Frontal cortex (tissue), 4 donors: Measurements from ENCODE around the gene THSD7A. TPM values are rescaled to one million over a fixed set of nuclear protein-coding genes. Genes with fewer than 3 reads are reported as not detected.

Experiments used
- DNase-seq, 2 donors: peaks; one replicate each; pipeline ENCODE4 v3.0.0; 2012; ENCODE audit warnings: low spot score in 2 of 2
- FAIRE-seq: peaks from 2 replicates; lab custom pipeline; 2012; peaks lifted over from hg19 to GRCh38; lab: Jason Lieb, UNC
- total RNA-seq: library from RNA; depleted of rRNA; stranded (reverse); fragments of >200 nt; gene quantifications from one replicate; pipeline ENCODE4 v1.2.3, GENCODE V29; 2014
- donor health status: control.
- donor health status: control.
- donor health status: control.

THSD7A gene
- total RNA-seq, 1 donor from 2014 or later: 34.6 TPM

DNA sequence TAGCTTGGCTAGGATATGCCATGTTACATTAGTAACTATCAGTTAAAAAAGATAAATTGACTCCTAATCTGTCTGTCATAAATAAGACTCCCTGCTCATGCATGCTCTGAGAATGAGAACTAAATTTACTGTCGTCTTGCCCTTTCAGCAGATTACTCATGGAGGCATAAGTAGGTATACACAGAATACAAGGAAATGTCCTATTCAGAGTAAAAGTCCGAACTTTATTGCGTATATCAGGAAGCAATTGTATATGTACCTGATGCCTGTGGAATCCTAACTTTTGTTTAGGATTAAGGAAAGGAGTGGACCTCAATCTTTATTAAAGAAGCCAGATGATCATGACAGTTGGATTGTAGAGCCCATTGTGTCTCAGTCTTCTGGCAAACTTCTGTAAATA is 118.6 kb downstream of the THSD7A start:
- FAIRE-seq (no peak), DNase-seq (no peak)

DNA sequence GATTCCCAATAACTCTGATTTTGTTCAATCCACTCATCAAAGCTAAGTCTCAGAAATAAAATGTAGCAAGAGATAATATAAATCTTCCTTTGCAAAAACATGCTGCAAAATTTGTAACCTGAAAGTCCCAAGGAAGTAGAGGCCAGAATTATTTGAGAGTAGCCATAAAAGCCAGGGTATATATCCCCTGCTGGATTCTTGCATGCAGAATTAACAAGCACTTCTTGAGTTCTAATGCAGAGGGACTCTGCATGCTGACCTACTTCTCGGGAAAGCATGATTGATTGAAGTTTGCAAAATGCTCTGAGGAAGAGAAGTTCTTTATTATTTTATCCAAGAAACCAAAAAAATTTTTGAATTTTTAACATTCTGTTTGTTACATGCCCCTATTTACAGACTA is 121.6 kb downstream of the THSD7A start:
- no peak for FAIRE-seq
- no peak for DNase-seq

DNA sequence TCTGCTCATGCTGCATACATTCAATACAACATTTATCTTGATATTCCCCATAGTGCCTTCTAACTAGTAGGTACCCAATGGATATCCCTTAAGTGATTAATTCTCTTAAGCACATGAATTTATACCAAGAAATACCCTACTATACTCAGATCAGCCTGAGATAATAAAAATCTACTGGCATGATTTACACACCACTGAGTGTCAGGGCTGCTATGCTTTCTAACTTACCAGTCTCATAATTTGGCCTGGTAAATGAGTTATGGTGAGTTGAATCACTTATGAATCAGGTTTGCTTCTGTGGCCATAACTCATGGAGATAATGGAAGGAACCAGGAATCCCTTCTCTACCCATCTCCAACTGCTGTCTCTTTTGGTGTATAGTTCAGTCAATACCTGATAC is 122.8 kb downstream of the THSD7A start:
- FAIRE-seq: no peak
- no peak for DNase-seq

DNA sequence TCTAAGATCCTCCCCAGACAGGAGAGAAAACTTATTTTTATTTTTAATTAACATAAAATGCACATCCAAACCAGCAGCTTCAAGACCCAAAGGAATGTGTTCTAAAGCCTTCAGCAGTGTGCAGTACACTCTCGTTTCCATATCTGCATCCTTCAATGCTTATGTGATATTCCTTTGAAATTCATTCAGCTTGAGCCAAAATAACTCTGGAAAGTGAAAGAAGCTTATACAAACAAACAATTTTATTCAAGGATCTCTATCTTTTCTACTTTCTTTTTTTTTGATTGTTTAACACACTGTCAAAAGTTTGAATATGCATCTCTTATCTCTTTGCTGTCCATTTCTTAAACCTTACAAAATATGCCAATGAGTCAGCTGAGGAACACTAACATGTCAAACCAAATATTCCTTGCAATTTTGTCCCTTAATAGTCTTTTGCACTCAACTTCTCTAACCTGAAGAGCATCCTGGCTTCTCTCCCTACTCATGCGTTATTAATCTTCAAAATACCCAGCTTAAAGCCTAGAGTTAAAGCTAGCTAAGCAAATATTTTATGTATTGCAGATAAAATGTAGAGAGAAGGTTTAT is 124.3 kb downstream of the THSD7A start:
- no peak for DNase-seq
- FAIRE-seq: no peak

DNA sequence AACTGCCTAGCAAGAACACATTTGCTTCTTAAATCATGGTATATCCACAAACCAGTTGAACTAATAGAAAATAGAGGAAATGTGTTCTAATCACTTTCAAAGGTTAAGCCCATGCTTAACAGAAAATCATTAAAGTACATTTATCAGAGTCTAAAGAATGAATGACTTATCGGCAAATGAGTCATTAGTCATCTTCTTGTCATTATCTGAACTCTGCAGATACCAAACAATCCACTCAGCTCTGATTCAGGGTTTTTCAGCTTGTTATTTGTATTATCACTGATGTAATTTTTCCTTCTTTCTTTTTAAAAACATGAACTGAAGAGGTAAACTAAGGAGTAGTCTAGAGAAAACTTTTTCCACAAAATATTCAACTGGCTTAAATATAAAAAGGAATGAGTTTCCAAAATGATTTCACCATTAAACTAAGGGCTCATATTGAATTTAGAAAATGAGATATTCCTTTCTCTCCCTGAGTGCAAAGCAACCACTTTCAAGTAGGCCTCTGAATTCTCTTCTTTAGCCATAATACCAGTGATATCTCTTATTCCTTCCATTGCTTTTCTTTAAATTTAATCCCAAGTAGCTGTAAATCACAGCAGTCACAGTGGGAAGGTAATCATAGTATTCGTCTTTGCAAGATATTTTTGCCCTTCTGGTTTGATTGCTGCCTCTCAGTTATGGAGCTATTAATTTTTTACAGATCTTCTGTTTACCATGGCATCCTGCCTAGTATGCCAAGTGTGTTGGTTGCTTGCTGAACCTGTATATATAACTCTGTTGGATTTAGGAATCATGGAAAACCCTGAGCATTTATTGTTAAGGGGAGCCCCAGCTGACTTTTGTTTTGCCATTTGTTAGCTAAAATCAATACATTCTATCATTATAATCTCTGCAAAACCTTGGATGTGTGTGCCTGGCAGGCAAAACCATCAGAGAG is 125.1 kb downstream of the THSD7A start:
- DNase-seq (no peak), FAIRE-seq (no peak)

DNA sequence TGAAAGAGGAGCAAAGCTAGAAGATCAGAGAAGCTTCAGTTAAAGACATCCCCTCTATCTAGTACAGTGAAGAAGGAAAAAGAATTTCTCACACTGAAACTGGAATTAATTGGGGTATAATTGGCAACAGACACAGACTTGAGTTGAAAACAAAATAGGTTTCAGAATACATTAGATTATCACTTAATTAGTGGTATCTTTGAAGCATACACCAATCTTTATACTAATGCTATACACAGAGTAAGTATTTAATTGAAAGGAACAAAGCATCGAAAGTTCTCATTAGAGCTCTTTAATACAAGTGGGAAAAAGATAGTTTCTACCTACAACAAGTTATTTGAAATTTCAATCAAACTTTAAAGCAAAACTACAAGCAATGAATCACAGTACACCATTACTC is 128.2 kb downstream of the THSD7A start:
- DNase-seq (no peak), FAIRE-seq (no peak)

DNA sequence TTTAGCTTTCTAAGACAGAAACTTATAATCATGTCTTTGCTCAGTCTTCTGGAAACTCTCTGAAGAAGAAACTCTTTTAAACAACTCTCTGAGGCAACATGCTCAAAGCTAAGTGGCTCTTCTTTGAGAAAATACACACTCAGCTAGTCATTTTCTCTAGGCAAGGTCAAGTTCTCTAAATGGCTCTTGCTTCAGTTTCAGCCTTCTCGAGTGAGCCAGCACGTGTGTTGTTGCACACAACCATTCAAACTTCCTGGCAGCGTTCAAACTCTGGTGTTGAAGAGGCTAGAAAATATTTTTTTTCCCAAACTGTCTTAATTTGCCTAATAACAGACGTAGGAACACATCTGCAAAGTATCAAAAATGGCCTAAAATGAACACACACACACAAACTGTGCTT is 129.1 kb downstream of the THSD7A start:
- FAIRE-seq: no peak
- DNase-seq: no peak

DNA sequence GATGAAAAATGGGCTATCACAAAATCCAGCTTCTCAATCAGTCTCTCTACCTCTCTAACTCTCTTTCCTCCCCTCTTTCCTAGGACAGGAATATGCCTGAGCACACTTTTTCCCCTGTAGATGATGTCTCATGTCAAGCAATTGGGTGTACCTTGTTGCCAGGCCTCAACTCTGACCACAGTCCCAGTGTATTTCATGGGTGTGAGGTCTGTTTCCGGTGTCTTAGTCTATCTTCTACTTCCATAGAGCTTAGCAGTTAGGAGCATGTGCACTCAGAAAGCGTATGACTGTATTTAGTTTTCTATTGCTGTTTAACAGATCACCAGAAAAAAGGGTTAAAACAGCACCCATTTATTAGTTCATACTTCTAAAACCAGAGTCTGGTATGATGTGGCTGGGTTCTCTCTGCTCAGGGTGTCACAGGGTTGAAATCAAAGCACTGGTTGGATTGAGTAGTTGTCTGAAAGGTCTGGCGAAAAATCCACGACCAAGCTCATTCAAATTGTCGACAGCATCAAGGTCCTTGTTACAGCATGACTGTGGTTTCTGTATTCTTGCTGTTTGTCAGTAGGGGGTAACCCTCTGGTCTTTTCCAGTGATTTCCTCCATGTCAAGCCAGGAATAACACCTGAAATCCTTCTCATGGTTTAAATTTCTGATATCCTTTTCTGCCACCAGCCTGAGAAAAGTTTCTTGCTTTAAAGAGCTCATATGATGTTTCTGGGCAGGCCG is 130.0 kb downstream of the THSD7A start:
- FAIRE-seq: no peak

DNA sequence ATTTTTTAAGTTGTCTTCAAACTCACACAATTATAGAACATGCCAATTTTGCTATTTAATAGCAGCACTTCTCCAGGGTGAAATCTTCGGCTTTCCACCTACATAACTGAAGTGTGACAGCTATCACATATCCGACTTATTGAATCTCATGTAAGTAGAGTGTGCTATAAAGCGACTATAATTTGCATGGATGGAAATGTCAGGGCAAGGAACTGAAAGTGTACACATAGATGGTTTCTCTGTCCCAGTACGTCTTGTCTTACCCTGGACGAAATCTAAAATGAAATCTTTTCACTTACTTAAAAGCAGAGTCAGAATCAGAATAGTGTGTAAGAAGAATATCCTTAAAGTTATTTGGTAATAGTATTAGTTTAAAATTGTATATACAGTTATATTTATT is 132.3 kb downstream of the THSD7A start:
- FAIRE-seq (no peak), DNase-seq (no peak)

More for the DNA sequence above, 130.0 kb downstream of the THSD7A start:
- DNase-seq: no peak

DNA sequence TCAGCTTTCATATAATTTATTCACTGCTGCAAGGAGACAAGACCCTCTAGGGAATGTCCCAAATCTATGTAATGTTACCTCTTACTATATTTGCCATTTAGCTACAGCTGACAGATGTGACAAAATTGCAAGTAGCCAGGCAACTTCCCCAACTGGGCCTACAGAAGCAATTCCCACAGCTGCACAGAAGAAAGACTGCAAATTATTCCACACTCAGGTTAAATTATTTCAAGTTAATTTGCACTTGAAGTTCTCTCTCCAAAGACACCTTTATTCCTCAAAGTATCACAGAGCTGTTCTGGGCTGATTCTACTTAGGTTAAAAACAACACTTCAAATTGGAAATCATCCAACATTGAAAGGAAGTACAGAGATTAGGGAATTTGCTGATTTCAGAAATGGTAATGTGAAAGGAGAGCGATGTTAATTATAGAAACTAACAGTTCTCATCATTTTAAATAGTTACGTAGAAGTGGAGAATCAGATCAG is 133.6 kb downstream of the THSD7A start:
- no peak for DNase-seq
- no peak for FAIRE-seq

DNA sequence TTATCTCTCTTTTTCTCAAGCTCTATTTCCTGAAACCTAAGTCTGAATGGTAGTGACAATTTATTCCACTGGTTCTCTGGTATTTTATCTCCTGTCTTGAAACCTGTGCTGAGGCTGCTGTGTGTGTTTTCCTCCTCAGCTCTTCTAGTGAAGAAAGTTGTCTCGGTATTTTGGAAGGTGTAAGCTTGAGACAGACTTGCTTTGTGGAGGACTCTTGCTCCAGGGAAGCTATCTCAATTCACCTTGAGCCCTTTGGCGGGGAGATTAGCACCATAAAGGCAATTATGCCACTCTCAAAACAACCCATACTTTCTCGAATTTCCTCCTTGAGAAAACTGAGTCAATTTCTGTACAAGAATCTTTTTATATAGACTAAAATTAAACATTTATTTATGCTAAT is 141.6 kb downstream of the THSD7A start:
- DNase-seq: no peak
- FAIRE-seq: no peak

DNA sequence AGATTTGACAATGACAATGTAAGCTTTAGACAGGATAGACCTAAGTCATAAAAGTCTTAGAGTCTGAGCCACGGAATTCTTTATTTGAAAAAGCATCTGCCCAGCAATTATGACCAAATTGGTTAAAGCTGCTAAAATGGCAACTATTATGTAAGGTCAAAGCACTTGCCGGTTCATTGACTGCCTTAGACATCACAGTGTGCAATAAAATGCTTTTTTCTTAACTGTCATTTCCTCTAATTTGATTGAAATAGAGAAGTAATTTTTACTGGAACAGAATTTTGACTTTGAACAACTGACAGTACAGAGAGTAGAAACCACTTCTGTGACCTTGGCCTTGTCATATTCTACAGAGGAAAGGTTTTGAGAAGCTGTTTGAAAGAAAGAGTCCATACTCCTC is 142.9 kb downstream of the THSD7A start:
- DNase-seq: no peak
- FAIRE-seq: no peak

DNA sequence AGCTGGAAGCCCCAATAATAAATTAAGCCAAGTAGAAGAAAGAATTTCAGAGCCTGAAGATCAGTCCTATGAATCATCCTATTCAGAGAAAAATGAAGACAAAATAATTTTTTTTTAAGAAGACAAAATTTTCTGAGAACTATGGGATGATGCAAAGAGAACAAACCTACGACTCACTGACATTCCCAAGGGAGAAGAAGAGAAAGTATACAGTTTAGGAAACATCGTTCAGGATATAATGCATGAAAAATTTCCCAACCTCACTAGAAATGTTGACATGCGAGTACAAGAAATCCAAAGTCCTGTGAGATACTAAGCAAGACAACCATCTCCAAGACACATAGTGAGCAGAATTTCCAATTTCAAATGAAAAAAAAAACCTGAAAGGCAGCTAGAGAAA is 150.5 kb downstream of the THSD7A start:
- FAIRE-seq: no peak
- no peak for DNase-seq

DNA sequence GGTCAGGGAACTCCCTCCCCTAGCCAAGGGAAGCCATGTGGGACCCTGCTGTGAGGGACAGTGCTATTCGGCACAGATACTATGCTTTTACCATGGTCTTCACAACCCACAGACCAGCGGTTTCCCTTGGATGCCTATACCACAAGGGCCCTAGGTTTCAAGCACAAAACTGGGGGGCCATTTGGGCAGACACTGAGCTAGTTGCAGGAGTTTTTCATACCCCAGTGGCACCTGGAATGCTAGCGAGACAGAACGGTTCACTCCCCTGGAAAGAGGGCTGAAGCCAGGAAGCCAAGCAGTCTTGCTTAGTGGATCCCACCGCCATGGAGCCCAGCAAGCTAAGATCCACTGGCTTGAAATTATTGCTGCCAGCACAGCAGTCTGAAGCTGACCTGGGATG is 156.8 kb downstream of the THSD7A start:
- DNase-seq (no peak), FAIRE-seq (no peak)

DNA sequence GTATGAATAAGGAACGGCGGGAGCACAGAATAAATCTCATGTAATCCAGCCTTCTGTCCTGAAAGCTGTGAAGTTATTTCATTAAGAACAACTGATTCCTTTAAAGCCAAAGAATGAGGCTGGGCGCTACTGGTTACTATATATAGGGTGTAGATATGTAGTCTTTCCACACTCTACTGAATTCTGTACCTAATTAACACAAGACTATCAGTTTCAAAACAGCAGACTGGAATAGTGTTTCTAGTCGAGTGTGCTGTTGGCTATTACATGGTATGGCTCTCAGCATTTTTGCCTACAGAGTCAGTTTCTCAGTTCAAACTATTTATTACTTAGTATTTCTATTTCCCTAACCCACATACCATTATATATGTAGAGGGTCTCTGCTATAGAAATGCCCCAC is 163.3 kb downstream of the THSD7A start:
- FAIRE-seq: no peak

DNA sequence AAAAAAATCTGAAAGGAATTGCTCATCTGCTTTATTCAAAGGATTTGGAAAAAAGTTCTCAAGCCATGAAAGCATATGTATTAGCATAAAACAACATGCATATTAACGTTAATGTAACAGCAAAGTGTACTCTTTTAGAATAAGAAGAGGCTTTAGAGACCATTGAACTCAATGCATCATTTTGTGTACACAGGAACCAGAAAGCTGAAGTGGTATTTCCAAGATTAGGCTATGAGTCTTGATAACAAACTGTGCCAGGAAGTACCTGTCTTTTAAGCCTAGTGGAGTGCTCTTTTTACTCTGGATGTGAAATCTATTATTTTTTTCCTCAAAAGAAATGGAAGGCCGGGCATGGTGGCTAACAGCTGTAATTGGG is 164.2 kb downstream of the THSD7A start:
- DNase-seq (no peak), FAIRE-seq (no peak)

More for the DNA sequence above, 163.3 kb downstream of the THSD7A start:
- no peak for DNase-seq

DNA sequence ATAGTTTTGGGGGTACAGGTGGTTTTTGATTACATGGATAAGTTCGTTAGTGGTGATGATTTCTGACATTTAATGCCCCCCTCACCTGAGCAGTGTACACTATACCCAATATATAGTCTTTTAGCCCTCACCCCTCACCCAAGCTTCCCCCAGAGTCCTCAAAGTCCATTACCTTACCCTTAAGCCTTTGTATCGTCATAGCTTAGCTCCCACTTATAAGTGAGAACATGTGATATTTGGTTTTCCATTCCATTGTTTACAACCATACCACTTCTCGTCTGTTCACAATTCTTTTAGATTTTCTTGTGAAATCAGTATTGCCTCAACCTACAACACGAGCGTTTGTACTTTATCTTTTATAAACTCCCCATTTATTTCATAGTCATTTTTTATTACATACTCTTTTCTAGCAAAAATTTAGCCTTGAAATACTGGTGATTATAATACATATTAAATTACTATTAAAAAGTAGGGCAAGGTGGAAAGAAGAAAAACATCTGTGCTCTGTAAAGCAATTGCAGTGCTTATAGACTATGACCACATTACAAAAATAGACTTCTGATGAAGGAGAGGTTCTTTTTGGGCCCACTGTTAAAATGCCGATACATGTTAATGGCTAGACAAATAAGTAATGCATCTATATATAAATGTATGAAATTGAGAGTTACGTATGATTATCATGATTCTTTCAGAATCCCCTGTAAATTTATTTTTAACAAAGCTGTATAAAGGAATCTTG is 164.8 kb downstream of the THSD7A start:
- FAIRE-seq (no peak), DNase-seq (no peak)

DNA sequence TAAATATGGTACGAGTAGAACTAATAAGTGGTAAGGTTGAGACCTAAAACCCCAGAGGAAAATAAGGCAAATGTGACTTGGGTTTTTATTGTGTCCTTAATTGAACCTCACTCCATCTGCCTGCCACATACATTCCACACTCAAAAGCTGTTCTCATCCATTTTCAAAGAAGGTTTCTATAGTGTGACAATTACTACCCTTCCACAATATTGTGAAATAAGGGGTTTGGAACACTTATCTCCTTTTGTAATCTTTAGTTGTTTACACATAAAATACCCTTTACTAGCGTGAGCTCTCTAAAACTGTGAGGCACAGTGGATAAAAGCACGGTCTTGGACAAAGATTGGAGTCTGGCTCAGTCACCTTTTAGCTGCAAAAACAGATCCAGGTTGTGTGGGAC is 166.6 kb downstream of the THSD7A start:
- DNase-seq (no peak), FAIRE-seq (no peak)

DNA sequence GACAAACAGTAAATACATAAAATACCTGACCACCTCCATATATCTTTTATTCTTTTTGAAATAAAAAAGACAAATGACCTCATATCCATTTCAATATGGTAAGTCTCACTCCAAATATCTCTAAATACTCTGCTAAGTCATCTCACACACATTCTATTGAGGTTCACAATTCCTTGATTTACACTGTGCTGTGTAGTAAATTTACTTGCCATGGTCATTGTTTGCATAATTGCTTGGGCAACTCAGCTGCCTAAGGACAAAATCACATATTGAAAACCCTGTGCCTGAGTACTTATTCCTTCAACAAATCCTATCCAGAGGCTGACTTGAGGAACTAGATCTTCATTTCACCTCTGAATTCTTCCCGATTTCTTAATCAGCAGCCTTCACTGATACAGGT is 176.4 kb downstream of the THSD7A start:
- FAIRE-seq (no peak), DNase-seq (no peak)

DNA sequence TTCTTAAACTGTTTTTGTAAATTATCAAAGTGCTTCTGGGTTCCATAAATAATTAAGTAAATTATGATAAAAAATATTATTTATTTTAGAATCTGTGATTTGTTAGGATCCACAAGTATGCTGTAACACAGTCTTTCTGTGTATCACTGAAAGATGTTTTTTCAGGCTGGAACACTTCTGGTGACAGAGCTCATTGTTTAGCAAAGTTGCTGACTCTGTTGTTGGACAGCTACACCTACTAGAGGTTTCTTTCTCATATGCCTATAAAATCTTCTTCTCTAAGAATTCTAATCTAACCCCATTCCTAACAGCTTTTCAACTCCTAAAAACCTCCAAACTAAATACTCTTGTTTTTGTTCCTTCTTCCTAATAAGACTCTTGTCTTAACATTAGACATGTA is 176.8 kb downstream of the THSD7A start:
- DNase-seq (no peak), FAIRE-seq (no peak)
